Measurements from ENCODE around the gene BRD7. TPM values are rescaled to one million over a fixed set of nuclear protein-coding genes. Genes with fewer than 3 reads are reported as not detected.

BRD7 gene
- total and polyA plus RNA-seq, 2 of the 13 experiments (the other 11 are each of a cell fraction or from before 2014, with no cell fraction given), result 82.3 to 149 TPM

DNA sequence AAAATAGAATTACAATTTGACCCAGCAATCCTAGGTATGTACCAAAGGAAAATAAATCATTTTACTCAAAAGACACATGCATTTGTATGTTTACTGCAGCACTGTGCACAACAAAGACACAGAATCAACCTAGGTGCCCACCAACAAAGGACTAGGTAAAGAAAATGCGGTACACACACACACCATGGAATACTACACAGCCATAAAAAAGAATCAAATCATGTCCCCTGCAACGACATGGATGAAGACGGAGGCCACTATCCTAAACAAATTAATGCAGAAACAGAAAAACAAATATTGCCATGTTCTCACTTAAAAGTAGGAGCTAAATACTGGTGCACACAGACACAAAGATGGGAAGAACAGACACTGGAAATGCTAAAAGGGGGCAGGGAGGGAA lies 36.2 kb downstream of the BRD7 start:
- Histone ChIP-seq H3K27me3 (ENCODE audit: control insufficient read depth in 1 of 2, insufficient read depth in 2 of 2, low read length in 2 of 2) (no peaks in the 10 kb centered on the region), H3K4me3 (replicated peaks in 1 of 3; ENCODE audit: insufficient read depth in 1 of 3, low read depth in 2 of 3, low read length in 3 of 3) (no peak overlapping the region), H3K27ac (ENCODE audit: extremely low read length, insufficient read depth, low read length) (no peak overlapping the region), H3K4me1 (ENCODE audit: insufficient read depth, low read length) (peaks cover 36% of the 10 kb centered on the region), H2AFZ (ENCODE audit: low read length) (no peak overlapping the region), H3K36me3 (replicated peaks in 1 of 2; ENCODE audit: control insufficient read depth in 1 of 2, insufficient read depth in 2 of 2, low read length in 2 of 2) (peaks cover 11 to 56% of the 10 kb centered on the region in 2 experiments), H3K9me3 (ENCODE audit: low read length) (no peaks in the 10 kb centered on the region), H3K4me2 (ENCODE audit: low read depth, low read length) (no peak overlapping the region), H4K20me1 (ENCODE audit: insufficient read depth, low read length) (no peaks in the 10 kb centered on the region), H3K79me2 (ENCODE audit: insufficient read depth, low read length) (no peaks in the 10 kb centered on the region), H3K9ac (ENCODE audit: insufficient read depth, low read depth, low read length) (no peak overlapping the region)
- ATAC-seq (no peak), FAIRE-seq (no peak), DNase-seq (ENCODE audit: low spot score) (no peak)
- WGBS (ENCODE audit: low lambda C conversion rate), result 96% methylated on average over 3 of the region's 3 CpGs
- in situ Hi-C loops (cut with HindIII; ENCODE audit: extremely low pct_ligation_motif_present, low pct_unique_long_range_greater_than_20kb) (no loop called here), intact Hi-C loops (cut with micrococcal nuclease; ENCODE audit: unreplicated experiment) (no loop called here)
- CTCF ChIA-PET (ENCODE audit: low intra/inter-chr PET ratio, low total read pairs), result no interaction called here
- no peak for TF ChIP-seq ZMYM4 (CRISPR knock-in tag; IDR thresholded peaks at IDR 0.05)
- no peak for TF ChIP-seq GABPA (IDR thresholded peaks at IDR 0.05; ENCODE audit: low read depth, low read length)
- no peak for TF ChIP-seq GABPA (CRISPR knock-in tag; IDR thresholded peaks at IDR 0.05; ENCODE audit: low read depth)
- TF ChIP-seq TBX3 (IDR thresholded peaks at IDR 0.05; ENCODE audit: borderline replicate concordance), result no peak
- no peak for TF ChIP-seq ZNF20 (CRISPR knock-in tag; IDR thresholded peaks at IDR 0.05)
- TF ChIP-seq, protein P1, sequence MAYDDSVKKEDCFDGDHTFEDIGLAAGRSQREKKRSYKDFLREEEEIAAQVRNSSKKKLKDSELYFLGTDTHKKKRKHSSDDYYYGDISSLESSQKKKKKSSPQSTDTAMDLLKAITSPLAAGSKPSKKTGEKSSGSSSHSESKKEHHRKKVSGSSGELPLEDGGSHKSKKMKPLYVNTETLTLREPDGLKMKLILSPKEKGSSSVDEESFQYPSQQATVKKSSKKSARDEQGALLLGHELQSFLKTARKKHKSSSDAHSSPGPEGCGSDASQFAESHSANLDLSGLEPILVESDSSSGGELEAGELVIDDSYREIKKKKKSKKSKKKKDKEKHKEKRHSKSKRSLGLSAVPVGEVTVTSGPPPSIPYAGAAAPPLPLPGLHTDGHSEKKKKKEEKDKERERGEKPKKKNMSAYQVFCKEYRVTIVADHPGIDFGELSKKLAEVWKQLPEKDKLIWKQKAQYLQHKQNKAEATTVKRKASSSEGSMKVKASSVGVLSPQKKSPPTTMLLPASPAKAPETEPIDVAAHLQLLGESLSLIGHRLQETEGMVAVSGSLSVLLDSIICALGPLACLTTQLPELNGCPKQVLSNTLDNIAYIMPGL (CRISPR knock-in tag; IDR thresholded peaks at IDR 0.05; ENCODE audit: borderline replicate concordance in 1 of 2, low read depth in 1 of 2), result no peak
- TF ChIP-seq ZNF674 (CRISPR knock-in tag; IDR thresholded peaks at IDR 0.05; ENCODE audit: low read depth), result no peak
- TF ChIP-seq, protein P2, sequence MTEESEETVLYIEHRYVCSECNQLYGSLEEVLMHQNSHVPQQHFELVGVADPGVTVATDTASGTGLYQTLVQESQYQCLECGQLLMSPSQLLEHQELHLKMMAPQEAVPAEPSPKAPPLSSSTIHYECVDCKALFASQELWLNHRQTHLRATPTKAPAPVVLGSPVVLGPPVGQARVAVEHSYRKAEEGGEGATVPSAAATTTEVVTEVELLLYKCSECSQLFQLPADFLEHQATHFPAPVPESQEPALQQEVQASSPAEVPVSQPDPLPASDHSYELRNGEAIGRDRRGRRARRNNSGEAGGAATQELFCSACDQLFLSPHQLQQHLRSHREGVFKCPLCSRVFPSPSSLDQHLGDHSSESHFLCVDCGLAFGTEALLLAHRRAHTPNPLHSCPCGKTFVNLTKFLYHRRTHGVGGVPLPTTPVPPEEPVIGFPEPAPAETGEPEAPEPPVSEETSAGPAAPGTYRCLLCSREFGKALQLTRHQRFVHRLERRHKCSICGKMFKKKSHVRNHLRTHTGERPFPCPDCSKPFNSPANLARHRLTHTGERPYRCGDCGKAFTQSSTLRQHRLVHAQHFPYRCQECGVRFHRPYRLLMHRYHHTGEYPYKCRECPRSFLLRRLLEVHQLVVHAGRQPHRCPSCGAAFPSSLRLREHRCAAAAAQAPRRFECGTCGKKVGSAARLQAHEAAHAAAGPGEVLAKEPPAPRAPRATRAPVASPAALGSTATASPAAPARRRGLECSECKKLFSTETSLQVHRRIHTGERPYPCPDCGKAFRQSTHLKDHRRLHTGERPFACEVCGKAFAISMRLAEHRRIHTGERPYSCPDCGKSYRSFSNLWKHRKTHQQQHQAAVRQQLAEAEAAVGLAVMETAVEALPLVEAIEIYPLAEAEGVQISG (CRISPR knock-in tag; IDR thresholded peaks at IDR 0.05), result no peak
- TF ChIP-seq SRSF4 (IDR thresholded peaks at IDR 0.05; ENCODE audit: low read depth, low read length, poor library complexity, severe bottlenecking), result no peak
- POLR2A ChIA-PET, result no interaction called here
- BruUV-seq (replicated peaks), result no TSS peak

Data from HepG2 (cell line).